HL-60 (cell line): ENCODE measurements around the gene MME.

ENCODE experiments used
- CTCF ChIP-seq: IDR thresholded peaks from one replicate; pipeline ENCODE4 v1.5.1; 2011; ENCODE audit warnings: low read length, control low read depth, inconsistent platforms; ENCODE audit not compliant: insufficient read depth
- GABPA ChIP-seq: IDR thresholded peaks from 2 replicates; pipeline ENCODE4 v1.6.1; 2012; ENCODE audit warnings: low read depth
- POLR2AphosphoS5 ChIP-seq: IDR thresholded peaks from 2 replicates; pipeline ENCODE4 v1.6.1; 2012; ENCODE audit warnings: low read depth
- REST ChIP-seq: IDR thresholded peaks from 2 replicates; pipeline ENCODE4 v1.6.1; 2012; ENCODE audit warnings: low read depth; ENCODE audit not compliant: insufficient replicate concordance
- SPI1 ChIP-seq: IDR thresholded peaks from 2 replicates; pipeline ENCODE4 v1.6.1; 2012; ENCODE audit warnings: low read depth, mild to moderate bottlenecking, borderline replicate concordance

DNA sequence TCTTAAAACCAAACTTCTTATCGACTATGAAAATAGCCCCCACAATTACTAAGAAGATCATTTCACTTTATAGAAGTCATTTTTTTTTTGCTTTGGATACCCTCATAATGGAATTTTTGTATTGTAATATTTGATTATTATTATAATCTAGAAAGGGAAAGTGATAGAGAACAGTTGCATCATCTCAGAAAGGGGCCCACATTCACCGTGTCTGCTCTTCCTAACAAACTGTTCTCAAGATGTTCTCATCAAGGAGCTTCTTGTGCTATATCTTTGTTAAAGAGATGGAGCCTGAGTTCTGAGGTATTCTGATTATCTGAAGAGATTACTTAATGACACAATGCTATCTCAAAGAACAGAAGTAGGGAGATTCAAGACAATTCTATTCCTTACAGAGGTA is 49.3 kb downstream of the MME start:
- TF ChIP-seq CTCF (no peak), GABPA (no peak), POLR2AphosphoS5 (no peak), SPI1 (no peak), REST (no peak)
